ENCODE data around the gene TUBA4B. TPM values are rescaled to one million over a fixed set of nuclear protein-coding genes. Genes with fewer than 3 reads are reported as not detected.
A peak's percentile ranks its signal among the peaks of the same experiment; 100 is the strongest.

Gene TUBA4B
- total and polyA plus RNA-seq, 12 donors: not detected

GRCh38 chr2:219297766-219298456, 44.9 kb downstream of the TUBA4B start:
- no peak for ATAC-seq
- Histone ChIP-seq H3K4me3 (no peak overlapping the region), H3K4me1 (peaks cover 3 to 21% (median 12%) of the 10 kb centered on the region in 9 donors), H3K27ac (no peak overlapping the region), H3K9me3 (no peaks in the 10 kb centered on the region), H3K27me3 (peaks cover 0 to 44% (median 26%) of the 10 kb centered on the region in 7 donors), H3K36me3 (no peaks in the 10 kb centered on the region)
- intact Hi-C loops (cut with DNase I): loop anchor here in 7 of 10 donors (1.0 to 10.0 kb wide), 7 partner anchors 71 to 243 kb away; partner anchors contain the start of genes NHEJ1 (in 4 of the 7), ANKZF1 (in 2 of the 7) and ATG9A (in 2 of the 7)
- TF ChIP-seq CTCF (IDR thresholded peaks at IDR 0.05): no peak
- 83 to 84% methylated on average over 14 of the region's 14 CpGs for WGBS, 2 donors
- DNase-seq: no peak

GRCh38 chr2:219298759-219299371, 45.8 kb downstream of the TUBA4B start:
- H3K4me1 ChIP-seq: peaks cover 3 to 21% (median 12%) of the 10 kb centered on the region in 9 donors
- no peaks in the 10 kb centered on the region for H3K9me3 ChIP-seq
- H3K27me3 ChIP-seq: peaks cover 0 to 53% (median 33%) of the 10 kb centered on the region in 7 donors
- H3K27ac ChIP-seq: no peak overlapping the region
- TF ChIP-seq CTCF (IDR thresholded peaks at IDR 0.05): peak; percentile 97 to 100 (median 99)
- H3K36me3 ChIP-seq: no peaks in the 10 kb centered on the region
- DNase-seq (peak; percentile 87 to 88), ATAC-seq (peak; percentile 44 to 82 (median 76))
- intact Hi-C loops (cut with DNase I): loop anchor here in 7 of 10 donors (1.0 to 10.0 kb wide), 6 partner anchors 72 to 244 kb away; partner anchors contain the start of genes NHEJ1 (in 4 of the 7), ANKZF1 (in 2 of the 7) and ATG9A (in 2 of the 7)
- H3K4me3 ChIP-seq: no peak overlapping the region
- WGBS, 2 donors: 19 to 21% methylated on average over 15 of the region's 15 CpGs

GRCh38 chr2:219299372-219299760, 46.3 kb downstream of the TUBA4B start:
- 78 to 81% methylated on average over 6 of the region's 6 CpGs for WGBS, 2 donors

More at GRCh38 chr2:219299372-219299760, 46.3 kb downstream of the TUBA4B start:
- ATAC-seq (no peak), DNase-seq (no peak)
- Histone ChIP-seq H3K27me3 (peaks cover 0 to 55% (median 33%) of the 10 kb centered on the region in 7 donors), H3K27ac (no peak overlapping the region), H3K4me3 (no peak overlapping the region), H3K4me1 (peaks cover 2 to 16% (median 10%) of the 10 kb centered on the region in 9 donors), H3K36me3 (no peaks in the 10 kb centered on the region), H3K9me3 (no peaks in the 10 kb centered on the region)
- intact Hi-C loops (cut with DNase I): loop anchor here in 6 of 10 donors (2.0 to 10.0 kb wide), 5 partner anchors 72 to 245 kb away; partner anchors contain the start of genes ANKZF1 (in 2 of the 6), ATG9A (in 2 of the 6) and NHEJ1 (in 2 of the 6)
- TF ChIP-seq CTCF (IDR thresholded peaks at IDR 0.05): no peak

All from heart right ventricle (tissue), 16 donors.